Loucy (cell line): Measurements from ENCODE around the gene CCM2.

Experiments
- CTCF ChIP-seq: fragments of 200-600 bp; sonication (generic); conservative IDR thresholded peaks from 2 replicates; pipeline ENCODE4 v1.5.1; 2014; ENCODE audit warnings: mild to moderate bottlenecking, antibody characterized with exemption, low read length
- EZH2phosphoT487 ChIP-seq: fragments of 200-600 bp; IDR thresholded peaks from 2 replicates; pipeline ENCODE4 v1.6.1; 2018; ENCODE audit warnings: antibody characterized with exemption, mild to moderate bottlenecking, moderate library complexity, borderline replicate concordance

GRCh38 chr7:45088821-45089340 lies 88.9 kb downstream of the CCM2 start, which contains the start of gene NACAD:
- TF ChIP-seq CTCF (no peak), EZH2phosphoT487 (no peak)
